KG1 (cell line): Measurements from ENCODE around the gene STAU1.
"Not testable (repeated sequence)": the region's sequence is repeated elsewhere in the genome, so short reads cannot be mapped to it uniquely, and the experiment has no call there.

ENCODE experiments used
- DNase-seq: peaks from one replicate; lab custom pipeline; 2025; lab: John Stamatoyannopoulos, UW

STAU1 gene

DNA sequence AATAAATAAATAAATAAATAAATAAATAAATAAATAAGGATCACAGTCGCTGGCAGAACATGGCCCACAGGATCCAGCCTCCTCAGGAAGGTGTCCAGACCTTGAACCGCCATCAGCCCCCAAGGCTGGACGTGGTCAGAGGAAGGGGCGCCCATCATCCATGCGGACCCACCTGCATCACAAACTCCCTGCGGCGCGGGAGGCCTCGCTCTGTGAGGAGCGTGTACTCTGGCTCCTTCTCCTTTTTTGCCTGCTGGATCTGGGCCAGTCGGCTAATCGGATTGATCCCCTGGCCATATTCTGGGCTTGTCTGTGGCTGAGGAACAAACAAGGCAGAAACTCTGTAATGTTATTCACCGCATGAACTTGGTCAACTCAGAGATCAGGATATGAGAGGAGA is 65.2 kb downstream of the STAU1 start:
- DNase-seq, result no peak

DNA sequence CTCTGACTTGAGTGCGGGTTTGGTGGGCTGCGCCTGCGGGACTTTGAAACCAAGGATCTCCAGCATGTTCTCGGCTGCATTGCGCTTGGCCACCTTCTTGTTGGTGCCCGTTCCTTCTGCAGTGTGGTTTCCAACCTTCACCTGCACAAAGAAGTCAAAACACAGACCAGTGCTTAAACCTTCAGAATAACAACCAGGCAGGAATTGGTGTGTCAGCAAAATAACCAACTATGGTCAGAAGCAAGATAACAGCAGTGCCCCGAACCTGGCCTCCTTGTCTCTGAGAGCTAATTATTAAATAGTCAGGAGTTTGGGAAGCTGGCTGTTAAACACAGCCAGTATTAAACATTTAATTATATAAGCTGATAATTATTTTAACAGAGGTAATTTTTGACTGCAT is 68.1 kb downstream of the STAU1 start:
- no peak for DNase-seq

DNA sequence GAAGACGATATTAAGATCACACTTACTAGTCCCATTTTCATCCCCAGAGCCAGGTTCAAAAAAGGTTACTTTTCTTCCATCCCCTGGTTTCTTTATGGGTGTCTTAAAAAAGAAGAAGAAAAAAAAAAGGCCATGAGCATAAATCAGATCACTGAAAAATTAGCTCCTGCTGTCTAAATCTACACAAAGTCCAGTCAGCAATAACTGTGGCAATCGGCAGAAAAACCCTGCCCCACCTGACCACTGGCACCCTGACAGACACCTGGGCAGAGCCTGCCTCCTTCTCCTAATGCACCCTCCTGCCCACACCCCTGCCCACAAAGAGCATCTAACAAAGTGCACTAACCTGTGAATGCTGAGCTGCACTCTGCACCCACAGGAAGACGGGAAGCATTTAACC is 69.8 kb downstream of the STAU1 start:
- DNase-seq, result no peak

DNA sequence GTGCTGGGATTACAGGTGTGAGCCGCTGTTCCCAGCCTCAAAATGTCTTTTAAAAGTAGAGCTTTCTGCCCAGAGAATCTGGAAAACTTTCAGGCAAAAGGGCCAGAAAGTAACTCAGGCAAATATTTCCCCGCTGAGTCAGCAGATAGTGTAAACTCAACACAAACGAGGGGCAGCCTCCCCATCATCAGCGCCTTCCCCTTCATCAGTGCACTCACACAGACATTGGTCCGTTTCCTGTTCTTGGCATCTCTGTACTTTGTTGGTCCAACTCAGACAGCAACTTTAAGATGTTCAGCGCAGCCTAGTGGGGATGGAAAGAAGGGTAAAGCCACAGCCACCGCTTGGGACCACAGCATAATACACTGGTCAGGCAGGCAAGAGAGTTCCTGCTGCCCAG is 72.6 kb downstream of the STAU1 start:
- no peak for DNase-seq

DNA sequence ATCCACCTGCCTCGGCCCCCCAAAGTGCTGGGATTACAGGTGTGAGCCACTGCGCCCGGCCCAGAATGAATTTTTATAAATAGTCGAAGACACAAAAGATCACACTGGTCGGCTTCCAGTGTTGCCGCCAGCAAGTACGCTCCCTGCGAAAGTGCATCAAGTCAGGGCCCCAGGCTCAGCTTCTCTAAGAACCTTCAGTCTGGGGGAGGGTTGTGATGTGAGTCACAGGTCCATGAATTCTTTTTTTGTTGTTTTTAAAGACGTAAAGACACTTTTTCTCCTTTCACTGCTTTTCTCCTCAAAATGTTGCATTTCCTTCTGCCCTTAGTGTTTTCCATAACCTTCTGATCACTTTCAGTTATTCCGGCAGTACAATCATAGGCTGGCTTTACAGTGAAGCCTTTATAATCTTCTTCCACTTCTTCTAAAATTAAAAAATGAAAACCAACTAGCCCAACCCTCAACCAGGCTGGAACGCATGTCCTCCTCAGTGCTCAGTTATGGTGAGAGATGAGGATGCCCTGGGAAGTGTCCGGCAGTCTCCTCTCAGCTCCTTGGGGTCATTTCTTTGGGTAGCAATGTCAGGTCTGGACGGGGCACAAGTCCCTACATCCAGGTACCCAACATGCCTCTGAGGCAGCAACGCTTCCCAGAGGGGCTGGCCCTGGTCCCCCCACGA is 75.4 kb downstream of the STAU1 start:
- DNase-seq, result no peak

DNA sequence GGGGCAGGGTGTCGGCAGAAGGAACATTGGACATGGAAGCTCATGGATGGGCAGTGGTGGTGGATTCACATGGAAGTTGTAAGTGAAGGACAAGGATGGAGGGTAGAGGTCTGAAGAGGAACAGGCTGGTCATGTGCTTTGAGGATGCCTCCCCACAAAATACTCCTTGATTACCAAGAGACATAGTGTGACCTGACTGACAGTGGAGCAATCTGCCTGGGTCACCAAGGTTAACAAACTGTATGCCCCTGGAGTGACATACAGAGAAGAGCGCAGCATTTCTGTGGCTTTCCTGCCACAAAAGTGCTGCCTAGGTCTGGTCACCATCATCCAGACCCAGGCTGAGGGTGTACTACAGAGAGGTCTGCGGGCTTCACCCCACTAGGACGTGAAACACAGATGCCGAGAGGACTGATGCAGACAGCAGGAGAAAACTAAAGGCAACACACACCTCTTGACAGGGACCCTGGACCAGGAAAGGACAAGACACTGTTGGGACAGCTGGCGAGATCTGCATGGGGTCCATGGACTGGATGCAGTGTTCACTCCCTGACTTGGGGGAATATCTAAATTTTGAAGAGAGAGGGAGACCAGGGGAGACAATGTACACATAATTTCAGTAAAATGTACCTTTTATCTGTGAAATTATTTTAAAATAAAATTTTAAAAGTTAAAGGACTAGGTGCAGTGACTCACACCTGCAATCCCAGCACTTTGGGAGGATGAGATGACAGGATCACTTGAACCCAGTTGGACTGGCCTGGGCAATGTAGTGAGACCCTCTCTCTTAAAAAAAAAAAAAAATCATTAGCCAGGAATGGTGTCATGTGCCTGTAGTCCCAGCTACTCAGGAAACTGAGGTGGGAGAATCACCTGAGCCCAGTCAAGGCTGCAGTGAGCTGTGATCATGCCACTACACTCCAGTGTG is 77.1 kb downstream of the STAU1 start:
- DNase-seq, result no peak

DNA sequence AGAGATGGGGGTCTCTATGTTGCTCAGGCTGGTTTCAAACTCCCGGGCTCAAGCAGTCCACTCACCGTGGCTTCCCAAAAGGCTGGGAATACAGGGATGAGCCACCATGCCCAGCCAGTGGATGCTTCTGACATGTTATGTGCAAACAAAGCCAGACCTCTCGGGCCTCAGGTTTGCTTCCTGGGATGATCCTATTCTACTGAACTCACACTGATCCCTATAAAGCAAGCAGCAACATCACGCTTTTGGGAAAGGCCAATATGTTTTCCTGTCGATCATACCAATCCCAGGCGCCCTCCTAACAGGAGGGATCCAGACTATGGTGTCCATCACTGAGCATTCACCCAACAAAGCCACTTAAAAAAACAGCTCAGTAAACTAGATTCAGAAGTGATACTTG is 81.8 kb downstream of the STAU1 start:
- DNase-seq, result no peak

DNA sequence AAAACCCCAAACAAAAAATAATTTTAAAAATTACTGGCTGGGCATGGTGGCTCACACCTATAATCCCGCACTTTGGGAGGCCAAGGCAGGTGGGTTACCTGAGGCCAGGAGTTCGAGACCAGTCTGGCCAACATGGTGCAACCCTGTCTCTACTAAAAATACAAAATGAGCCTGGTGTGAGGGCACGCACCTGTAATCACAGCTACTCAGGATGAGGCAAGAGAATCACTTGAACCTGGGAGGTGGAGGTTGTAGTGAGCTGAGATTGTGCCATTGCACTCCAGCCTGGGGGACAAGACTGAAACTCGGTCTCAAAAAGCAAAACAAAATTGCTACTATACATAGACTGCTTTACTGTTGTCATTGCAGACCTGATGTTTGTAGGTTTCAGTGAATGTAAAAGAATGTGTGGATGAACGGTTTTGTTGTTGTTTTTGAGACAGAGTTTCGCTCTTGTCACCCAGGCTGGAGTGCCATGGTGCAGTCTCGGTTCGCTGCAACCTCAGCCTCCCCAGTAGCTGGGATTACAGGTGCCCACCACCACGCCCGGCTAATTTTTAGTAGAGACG is 83.1 kb downstream of the STAU1 start:
- not testable (repeated sequence) for DNase-seq

DNA sequence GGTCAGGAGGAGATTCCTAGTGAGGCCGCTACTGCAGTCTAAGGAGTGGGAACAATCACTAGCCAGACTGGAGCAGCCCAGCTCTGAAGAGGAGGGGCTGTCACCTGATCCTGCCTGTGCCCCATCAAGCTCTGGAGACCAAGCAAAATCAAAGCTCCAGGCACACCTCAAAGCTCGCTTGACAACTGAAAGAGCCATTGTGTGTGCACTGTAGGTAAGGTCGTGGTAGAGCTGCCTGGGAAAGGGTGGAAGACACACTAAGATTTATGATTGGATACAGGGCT is 83.8 kb downstream of the STAU1 start:
- no peak for DNase-seq

DNA sequence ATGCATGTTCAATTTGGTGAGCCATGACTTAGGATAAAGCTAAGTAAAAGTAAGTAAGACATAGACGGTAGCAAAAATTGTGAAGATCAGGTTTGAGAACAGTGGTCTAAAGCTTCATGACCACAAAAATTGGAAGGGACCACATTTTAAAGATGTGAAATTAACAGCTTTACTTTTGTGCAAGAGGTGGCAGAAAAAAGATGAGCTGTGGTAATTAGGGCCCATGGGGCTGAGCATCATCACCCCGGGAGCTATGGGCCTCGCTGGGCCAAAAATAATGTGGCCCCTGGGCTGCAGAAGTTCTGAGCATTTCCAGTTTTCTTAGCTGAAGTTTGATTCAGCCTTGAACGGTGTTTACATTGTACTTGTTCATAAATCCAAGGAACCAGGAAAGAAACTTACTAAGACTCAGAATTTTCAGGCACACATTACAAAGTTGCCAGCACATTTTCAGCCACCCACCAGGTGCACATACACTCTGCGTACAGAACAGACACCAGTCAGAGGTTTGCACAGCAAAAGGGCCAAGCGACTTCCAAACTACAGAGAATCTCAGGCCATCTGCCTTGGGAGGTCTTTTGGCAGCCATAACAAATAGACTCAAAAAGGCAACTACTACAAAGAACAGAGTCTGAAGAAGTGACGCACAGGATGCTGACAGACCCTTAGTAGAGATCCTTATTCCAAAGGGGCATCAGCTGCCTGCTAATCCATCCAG is 84.3 kb downstream of the STAU1 start:
- DNase-seq, result no peak

DNA sequence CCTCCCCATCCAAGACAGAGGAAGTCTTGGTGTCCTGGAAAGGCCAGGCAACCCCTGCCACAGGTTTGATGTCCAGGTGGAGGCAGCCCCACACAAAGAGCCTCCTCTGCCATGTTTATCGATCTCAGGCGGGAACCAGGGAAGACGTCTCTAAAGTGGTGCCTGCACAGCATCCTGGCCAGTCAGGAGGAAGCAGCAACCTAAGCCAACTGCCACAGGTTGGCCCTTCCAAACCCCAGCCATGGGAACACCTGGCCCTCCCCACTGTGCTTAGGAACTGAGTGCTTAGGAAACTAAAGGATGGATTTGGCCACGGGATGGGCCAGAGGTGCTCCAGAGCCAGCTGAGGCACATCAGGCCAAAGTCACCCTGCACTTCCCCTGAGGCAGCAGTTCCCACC is 85.1 kb downstream of the STAU1 start:
- no peak for DNase-seq

DNA sequence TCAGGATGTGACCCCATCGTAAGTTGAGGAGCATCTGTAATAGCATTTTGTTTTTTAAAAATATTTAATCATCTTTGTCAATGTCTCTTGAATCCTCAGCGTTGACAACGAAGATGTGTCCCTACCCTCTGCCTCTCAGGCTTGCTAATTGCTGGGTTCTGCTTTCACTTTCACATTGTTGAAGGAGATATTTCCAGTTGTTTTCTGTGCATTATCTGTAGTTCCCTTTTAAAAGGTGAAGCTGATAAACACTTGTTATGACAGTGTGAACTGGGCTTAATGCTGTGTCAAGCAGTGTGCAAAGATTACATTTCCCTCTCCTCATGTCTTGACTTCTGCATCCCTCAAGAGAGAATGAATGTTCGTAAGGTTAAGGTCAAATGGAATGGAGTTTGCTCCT is 87.2 kb downstream of the STAU1 start:
- DNase-seq, result no peak

DNA sequence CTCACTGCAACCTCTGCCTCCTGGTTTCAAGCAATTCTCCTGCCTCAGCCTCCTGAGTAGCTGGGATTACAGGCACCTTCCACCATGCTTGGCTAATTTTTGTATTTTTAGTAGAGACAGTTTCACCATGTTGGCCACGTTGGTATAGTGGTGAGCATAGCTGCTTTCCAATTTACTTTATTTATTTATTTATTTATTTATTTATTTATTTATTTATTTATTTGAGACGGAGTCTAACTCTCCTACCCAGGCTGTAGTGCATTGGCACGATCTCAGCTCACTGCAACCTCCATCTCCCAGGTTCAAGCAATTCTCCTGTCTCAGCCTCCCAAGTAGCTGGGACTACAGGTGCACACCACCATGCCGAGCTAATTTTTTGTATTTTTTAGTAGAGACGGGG is 87.8 kb downstream of the STAU1 start:
- DNase-seq, result not testable (repeated sequence)

DNA sequence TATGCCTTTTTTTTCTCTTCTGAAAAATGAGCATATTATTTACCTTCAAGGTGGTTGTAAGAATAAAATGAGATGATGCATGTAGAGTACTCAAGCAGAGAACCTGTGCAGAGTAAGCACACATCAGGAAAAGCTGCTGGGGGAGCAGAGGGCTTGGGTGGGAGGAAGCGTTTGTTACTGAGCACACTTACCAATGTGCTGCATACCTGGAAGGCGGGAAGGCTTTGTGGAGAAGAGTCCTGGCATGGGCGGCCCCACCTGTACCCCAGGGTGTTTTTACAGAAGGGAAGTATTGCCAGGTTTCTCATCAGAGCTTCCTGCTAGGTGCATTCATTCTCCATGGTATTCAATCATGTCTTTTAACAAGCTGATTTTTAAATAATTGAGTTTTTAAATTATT is 89.1 kb downstream of the STAU1 start:
- DNase-seq, result no peak

DNA sequence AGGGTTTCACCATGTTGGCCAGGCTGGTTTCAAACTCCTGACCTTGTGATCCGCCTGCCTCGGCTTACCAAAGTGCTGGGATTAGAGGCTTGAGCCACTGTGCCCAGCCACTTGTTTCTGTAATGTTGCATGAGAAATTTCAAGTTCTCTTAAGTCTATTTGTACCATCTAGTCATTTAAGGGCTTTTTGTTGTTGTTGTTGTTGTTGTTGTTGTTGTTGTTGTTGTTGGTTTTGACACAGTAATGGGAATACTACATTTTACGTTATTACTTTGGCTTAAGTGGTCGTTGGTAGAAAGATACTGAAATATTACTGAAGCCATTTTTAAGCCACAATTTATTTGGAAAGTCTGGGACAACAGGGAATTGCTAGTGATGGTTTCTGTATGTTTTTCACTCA is 90.0 kb downstream of the STAU1 start:
- no peak for DNase-seq

DNA sequence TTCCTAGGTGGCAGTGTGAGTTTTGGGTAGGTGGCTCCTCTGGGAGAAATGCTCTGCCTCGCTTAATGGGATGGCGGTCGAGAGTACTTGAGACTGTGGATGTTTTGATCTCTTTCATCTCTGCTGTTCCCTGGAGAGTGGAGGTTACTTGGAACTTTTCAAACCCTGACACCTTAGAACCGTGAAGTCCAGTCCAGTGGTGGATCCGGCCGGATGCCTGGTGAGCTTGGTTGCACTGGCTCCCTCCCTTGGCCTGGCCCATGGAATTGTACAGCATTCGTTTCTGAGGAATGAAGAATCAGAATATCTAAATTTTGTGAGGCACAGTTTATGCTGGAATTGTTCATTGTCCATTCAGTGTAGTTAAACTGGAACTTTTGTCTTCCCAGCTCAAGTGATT is 91.0 kb downstream of the STAU1 start:
- DNase-seq, result no peak

DNA sequence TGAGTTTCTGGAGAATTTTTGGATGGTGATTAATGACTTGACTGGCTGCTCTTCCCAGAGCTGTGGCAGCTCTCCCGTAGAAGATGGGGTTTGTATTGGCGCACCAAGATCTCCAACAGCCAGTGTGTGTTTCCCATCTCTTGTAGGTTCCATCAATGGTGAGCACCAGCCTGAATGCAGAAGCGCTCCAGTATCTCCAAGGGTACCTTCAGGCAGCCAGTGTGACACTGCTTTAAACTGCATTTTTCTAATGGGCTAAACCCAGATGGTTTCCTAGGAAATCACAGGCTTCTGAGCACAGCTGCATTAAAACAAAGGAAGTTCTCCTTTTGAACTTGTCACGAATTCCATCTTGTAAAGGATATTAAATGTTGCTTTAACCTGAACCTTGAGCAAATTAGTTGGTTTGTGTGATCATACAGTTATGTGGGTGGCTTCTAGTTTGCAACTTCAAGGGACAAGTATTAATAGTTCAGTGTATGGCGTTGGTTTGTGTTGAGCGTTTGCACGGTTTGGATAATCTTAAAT is 91.9 kb downstream of the STAU1 start:
- no peak for DNase-seq

DNA sequence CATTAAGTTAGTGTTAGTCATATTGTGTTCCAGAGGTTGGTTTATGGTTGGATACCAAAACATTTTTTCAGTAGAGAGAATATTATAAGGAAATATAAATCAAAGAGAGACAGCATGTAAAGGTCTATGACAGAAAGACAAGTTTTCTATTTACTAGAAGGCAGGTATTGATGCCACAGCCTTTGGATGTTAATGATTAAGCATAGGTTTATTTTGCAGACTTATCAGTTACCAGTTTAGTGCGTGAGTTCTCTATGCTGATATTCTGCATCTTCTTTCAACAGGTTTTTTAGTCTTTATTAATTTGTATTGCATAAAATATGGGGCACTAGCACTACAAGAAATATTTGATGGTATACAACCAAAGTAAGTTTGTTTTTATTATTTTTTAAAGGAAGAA is 96.4 kb downstream of the STAU1 start:
- DNase-seq, result no peak

DNA sequence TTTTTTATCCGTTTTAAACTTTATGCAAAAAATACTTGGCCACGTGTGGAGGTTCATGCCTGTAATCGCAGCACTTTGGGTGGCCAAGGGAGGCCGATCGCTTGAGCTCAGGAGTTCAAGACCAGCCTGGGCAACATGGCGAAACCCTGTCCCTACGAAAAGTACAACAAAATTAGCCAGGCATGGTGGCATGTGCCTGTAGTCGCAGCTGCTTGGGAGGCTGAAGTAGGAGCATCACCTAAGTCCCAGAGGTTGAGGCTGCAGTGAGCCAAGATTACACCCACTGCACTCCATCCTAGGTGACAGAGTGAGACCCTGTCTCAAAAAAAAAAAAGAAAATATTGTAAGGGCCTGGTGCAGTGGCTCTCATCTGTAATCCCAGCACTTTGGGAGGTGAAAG is 97.0 kb downstream of the STAU1 start:
- DNase-seq, result no peak

DNA sequence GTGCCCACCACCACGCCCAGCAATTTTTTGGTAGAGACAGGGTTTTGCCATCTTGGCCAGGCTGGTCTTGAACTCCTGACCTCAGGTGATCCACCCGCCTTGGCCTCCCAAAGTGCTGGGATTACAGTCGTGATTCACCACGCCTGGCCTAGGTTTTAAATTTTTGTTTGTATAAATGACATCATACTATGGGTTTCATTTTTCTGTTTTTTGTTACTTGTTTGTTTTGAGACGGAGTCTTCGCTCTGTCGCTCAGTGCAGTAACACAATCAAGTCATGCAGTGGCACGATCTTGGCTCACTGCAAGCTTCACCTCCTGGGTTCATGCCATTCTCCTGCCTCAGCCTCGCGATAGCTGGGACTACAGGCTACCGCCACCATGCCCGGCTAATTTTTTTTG is 105.8 kb downstream of the STAU1 start:
- DNase-seq, result not testable (repeated sequence)

DNA sequence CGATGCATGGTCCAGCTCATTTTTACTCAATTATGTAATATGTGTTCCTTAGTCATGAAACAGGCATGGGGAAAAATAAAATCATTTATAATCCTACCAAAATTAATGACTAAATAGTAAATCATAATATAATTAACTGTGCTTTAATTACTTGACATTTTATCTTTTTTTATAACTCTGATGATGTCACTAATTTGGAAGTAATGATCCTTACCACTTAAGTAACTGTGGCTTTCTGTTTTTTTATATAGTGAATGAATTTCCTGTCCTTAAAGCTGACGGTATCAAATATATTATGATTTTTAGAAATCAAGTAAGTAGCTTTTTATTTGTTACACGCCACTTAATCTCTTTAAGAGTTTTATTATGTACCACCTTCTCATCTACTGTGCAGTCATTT is 109.8 kb downstream of the STAU1 start:
- no peak for DNase-seq

DNA sequence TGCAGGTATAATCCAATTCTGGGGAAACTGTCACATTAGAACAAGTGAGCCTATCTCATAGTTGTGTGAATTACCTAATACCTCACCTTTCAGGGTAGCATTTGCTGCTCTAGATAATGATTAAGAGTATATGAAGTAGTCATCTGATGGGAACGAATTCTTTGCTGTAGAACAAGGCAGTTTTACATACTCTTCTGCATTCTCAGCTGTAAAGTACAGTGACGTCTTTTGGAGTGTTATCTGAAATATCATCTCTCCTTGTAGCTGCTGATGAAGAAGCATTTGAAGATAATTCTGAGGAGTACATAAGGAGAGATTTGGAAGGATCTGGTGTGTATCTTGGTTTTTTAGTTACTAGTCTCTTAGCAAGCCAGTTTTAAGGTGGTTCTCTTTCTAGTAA is 113.6 kb downstream of the STAU1 start:
- DNase-seq, result no peak
